Umbilical cord (tissue), 2 donors: ENCODE results near the gene KLRK1. TPM values are rescaled to one million over a fixed set of nuclear protein-coding genes. Genes with fewer than 3 reads are reported as not detected.
"Not testable (repeated sequence)": the region's sequence is repeated elsewhere in the genome, so short reads cannot be mapped to it uniquely, and the experiment has no call there.

Source experiments
- DNase-seq: peaks from one replicate; pipeline ENCODE4 v3.0.0-alpha.2; 2015; ENCODE audit warnings: low spot score
- total RNA-seq: library from RNA; depleted of rRNA; stranded (reverse); fragments of >200 nt; gene quantifications from one replicate; pipeline ENCODE4 v1.2.3, GENCODE V29; 2014; ENCODE audit warnings: low replicate concordance; ENCODE audit not compliant: insufficient read depth

The KLRK1 gene
- total RNA-seq, 1 donor from 2014 or later, result 1.2 TPM

DNA sequence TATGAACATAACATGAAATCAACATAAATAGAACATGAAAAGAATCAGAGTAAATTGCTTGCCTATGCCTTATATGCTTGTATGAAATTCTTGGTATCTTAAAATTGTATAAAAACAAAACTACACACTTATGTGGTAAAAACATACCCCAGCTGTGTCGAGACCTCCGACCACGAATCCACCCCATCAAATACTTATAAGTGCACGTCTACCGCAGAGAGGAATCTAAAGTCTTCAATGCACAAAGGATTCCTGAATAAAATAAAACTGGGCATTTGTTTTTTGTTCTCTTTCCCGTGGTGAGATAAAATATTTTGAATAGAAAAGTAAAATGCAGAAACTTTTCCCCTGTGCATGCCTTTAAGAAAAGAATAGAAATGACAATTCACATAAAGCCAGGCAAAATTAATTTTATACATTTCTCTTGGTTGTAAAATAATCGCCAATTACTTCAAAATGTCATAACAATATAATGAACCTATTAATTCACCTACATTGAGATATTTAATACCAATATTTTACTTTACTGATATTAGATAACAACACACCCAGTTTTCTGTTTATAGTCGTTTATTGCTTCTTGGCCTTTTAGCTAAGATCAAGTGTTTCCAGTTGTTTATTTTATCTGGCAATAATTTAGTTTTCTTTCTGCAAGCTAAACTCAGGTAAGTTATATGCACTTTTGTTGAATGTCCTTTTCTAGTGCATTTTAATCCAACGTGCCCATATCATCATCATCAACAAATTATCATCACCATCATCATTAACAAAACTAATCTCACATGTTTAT is 1.0 kb downstream of the KLRK1 start:
- no peak for DNase-seq

DNA sequence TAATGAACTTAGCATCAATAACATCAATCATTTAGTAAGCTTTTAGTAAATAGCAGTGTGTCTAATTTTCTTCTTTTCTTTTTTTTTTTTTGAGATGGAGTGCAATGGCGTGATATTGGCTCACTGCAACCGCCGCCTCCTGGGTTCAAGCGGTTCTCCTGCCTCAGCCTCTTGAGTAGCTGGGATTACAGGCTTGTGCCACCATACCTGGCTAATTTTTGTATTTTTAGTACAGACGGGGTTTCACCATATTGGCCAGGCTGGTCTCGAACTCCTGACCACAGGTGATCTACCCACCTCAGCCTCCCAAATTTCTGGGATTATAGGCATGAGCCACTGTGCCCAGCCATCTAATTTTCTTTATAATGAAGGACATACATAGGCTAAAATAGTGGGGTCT is 2.3 kb downstream of the KLRK1 start:
- not testable (repeated sequence) for DNase-seq

GRCh38 chr12:10386857-10387256 is 3.0 kb downstream of the KLRK1 start:
- DNase-seq, result no peak

DNA sequence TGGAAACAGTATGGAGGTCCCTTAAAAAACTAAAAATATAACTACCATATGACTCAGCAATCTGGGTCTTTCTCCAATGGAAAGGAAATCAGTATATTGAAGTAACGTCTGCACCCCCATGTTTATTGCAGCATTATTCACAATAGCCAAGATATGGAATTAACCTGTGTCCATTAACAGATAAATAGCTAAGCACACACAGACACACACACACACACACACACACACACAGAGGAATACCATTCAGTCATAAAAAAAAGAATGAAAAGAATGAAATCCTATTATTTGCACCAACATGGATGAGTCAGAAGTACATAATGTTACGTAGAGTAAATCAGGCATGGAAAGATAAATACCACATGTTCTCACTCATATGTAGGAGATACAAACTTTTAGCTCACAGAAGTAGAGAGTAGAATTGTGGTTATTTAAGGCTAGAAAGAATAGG is 4.7 kb downstream of the KLRK1 start:
- no peak for DNase-seq

GRCh38 chr12:10384191-10384590 is 5.7 kb downstream of the KLRK1 start:
- DNase-seq, result no peak

- no peak for DNase-seq
Observed at GRCh38 chr12:10381928-10382628, 7.8 kb downstream of the KLRK1 start.

- not testable (repeated sequence) for DNase-seq
Observed at GRCh38 chr12:10378737-10379136, 11.1 kb downstream of the KLRK1 start.

DNA sequence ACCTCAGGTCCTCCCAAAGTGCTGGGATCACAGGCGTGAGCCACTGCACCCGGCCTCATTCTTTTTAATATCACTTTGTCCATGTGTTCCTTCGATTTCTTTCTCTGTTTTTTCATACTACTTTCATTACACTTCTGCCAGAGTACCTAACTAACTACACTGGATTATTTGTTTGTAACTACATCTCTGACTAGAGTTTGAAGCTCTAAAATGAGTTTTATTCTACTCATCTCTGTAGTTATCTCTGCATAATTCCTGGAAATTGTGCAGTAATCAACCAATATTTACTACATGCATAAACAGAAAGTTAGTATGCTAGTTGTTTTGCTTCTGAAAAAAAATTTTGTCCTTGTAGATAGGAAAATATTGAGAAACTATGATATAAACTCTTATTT is 15.2 kb downstream of the KLRK1 start:
- DNase-seq, result no peak

DNA sequence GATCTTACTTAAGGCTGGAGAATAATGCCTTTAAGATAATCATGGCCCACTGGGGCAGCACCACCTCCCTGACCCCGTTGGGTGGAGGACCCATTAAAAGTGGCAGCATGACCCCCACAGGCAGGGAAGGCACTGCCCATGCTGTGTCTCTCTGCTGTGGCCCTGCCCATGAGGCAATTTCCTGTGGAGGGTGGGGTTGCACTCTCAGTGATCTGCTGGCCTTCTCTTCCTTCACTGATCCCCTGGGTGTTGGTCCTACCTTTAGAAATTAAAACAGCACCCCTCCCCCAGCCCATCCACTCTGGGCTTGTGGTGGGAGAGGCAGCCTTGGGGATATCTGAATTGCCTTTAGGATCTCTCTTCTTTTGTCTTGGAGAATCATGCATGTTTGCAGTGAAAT is 17.3 kb downstream of the KLRK1 start:
- no peak for DNase-seq

GRCh38 chr12:10371893-10372535 is 17.8 kb downstream of the KLRK1 start:
- not testable (repeated sequence) for DNase-seq

DNA sequence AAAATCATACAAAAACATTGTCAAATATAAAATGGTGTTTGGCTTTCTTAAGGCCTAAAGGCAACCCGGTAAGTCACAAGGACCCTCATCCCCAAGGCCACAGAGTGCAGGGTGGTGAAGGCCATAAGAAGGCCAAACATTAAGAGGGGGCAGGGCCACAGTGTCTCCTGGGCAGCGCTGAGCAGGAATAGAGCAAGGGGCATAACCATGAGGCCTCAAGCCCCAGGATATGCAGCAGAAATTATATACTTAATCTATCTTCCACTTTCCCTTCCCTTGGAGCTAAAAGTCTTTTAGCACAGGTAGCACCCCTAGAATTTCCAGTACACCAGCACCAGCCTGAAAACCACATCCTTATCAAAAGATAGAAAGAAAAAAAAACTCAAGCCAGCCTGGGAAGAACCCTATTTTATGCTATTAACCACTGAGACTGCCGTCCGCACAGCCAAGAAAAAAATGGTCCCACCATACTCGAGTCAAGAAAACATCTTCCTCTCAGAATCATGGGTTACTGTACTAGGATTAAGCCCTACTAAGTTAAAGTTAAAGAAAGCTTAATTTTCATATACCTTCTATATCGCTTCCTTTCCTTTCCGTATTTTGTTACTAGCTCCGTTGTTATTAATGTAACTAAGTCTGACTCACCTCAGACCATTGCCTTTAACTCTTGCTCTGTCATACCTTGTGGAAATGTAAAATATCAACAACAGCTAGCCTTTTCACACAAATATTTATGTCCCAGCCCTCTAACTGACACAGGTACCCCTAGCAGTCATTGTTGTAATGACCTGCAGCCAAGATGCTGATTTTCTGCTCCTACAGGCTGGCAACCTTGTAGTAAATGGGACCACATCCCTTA is 20.1 kb downstream of the KLRK1 start:
- DNase-seq, result no peak

DNA sequence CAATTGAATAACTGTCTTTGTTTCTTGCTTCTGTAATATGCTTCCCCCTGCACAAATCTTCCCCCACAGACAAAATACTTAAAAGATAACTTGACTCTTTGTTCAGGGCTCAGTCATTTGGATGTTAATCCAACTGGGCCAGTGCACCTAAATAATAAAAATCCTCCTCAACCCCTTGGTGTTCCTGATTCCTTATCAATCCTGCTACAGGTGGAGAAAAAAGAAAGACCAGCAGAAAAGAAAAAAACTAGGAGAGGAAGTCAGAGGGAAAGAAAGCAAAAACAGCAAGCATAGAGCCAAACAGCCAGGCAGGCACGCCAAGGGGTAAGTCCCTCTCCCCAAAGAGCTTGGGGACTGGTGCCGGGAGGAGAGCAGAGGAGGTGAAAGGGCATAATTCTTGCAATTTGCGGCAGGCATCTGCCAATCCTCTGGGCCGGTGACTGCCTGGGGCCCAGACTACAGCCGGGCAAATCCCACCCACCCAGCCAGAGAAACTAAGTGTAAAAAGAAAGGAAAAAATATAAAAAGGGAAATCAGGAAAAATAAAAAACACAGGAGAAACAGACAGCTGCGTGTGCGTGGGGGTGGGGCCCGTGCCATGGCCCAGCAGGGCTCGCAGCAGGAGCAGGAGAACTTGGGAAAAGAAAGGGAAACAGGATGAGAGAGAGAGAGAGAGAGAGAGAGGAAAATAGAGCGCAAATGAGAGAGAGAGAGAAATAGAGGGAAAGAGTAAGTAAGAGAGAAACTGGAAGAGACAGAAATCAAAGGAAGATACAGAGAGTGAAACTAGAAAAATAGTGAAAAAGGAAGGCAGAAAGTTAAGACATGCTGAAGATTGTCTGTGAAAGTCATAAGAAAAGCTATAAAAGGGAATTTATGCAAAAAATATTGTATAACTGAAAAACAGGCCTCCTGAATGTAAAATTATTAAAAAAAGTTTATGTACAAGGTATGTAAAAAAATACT is 21.4 kb downstream of the KLRK1 start:
- DNase-seq, result no peak

DNA sequence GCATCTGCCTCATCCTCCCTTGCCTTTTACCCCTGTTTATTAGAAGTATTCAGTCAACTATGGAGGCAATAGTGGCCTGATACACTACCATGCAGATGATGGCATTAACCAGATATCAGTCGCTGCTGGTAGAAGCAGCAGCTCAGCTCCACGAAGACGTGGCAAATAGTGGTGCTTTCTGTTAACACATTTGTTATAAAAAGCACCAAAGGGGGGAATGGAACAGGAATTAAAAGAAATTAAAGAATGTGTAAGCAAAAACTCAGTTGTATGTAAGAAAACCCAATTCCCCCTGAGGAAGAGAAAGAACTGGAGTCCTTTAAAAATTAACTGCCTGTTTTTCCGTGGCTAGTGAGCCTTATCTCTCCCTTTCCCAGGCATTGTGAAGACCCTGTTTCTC is 22.1 kb downstream of the KLRK1 start:
- DNase-seq, result not testable (repeated sequence)

DNA sequence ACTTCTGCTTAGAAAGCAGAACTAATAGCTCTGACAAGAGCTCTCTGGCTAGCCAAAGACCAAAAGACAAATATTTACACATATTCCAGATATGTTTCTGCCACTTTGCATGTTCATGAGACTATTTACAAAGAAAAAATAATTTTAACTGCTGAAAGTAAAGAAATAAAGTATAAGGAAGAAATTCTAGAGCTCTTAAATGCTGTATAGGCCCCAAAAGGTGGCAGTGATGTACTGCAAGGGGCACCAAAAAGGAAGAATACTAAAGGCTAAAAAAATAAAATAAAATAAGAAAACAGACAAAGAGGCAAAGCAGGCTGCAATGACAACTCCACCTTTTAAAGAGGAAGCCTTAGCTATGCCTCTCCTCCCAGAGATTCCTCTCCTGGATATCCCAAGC is 23.0 kb downstream of the KLRK1 start:
- DNase-seq, result peak; percentile 52

- peak; percentile 29 for DNase-seq
Observed at GRCh38 chr12:10365696-10366405, 24.0 kb downstream of the KLRK1 start.

GRCh38 chr12:10364815-10365622 is 24.8 kb downstream of the KLRK1 start:
- DNase-seq, result peak; percentile 95

DNA sequence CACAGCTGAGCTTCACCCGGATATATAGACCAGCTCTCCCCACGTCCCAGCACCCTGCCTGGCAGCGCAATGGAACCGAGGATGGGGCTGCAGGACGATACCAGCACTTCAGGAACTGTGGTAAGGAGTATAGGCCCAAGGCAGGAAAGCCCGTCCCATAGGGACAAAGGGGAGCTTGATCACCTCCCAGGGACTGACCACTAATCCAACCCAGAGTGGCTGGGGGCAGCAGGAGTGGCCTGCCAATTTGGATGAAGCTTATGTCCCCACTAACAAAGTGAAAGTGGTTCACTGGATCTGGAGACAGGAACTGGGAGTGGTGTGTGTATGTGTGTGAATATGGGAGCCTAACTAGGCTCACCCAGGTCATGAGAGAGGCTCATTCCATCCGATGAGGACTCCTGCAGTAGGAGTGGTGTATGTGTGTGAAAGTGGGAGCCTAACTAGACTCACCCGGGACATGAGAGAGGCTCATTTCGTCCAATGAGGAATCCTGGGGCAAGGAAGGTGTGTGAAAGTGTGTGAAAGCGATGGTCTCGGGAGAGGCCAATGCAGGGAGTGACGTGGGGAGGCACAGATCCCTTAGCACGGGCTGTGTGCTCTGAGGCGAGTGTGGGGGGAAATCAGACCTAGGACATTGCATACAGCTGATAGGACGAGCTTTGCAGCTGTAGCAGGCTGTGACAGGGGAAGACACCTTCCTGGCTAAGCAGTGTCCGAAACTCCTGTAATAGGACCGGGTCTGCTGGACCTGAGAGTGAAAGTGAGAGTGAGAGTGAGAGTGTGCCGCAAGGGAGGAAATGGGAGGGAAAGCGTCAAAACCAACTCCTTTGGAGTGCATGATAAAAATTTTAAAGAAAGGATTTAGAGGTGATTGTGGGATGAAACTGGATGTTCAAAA is 25.7 kb downstream of the KLRK1 start:
- DNase-seq, result peak; percentile 80

DNA sequence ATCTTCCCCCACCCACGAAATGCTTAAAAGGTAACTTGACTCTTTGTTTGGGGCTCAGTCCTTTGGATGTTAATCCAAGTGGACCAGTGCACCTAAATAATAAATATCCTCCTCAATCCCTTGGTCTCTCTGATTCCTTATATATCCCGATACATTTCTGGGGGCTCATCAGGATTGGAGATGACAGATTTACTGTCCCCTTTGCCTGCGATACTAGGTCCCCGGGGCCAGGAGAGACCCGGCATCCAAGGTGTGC is 26.3 kb downstream of the KLRK1 start:
- no peak for DNase-seq
